GM19467 (cell line): ENCODE results near the gene BTG1.

ENCODE experiments used
- ATAC-seq: cut with Tn5 transposase; IDR thresholded peaks from one replicate; pipeline ENCODE4 v1.9.1; 2021; ENCODE audit warnings: mild to moderate bottlenecking, moderate library complexity; ENCODE audit not compliant: unreplicated experiment

BTG1 gene

DNA sequence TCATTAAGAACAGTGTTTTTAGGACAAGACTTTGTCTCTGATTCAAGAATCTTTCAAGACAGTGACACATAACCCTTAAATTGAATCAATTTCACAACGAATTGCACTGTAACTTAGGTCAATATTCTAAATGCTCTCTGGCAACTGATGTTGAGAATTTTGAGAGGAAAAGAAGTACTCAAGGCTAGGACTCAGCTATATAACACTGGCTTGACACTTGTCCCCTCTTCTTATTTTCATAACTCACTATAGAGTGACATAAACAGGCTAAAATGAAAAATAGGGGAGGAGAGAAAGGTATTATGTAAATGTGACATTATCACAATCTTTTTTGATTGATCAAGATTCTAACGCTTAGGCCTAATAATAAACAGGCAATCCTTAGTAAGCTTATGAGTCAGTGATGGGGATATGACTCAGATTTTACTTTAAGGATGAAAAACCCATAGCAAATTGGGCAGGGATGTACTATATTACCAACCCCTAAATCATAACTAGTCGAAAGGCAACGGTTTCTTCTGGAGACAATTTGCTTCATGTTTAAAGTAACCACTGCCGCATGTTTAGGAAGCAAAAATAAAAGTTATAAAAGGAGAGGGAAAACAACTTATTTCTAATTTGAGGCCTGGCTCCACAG lies 10.9 kb downstream of the BTG1 start:
- no peak for ATAC-seq

DNA sequence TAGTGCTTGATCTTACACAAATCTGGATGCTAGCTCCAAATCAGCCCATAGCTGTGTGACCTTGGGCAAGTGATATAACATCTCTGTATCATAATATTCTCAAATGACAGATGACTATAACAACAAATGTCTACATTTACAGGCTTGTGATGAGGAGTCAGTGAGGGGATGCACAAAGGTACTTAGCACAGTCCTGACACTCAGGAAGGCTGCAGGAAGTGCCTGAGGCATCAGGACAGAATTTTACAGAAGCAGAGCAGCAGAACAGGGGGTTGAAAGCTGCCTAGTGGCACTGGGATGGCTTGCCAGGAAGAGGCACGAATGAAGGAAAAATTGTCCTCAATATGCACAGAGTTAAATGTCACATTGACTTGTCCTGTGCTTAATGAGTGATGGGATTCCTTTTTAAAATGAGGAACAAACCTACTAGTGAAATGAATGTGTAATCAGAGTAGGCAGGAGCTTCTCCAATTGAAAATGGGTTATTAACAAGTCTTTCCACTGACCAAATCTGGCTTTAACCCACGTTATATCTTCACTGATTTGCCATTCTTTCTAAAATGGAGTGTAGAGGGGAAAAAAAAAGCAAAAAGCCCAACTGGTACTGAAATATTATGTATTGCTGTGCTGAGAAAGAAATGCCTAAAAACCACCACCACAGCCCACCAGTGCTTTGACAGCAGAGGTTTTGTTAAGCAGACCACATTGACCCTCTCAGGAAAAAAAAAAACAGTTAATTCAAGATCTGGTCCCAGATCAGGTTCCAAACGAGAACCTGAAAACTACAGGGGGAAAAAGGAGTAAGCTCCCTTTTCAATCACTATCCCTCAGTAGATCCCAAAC lies 11.6 kb downstream of the BTG1 start:
- no peak for ATAC-seq

DNA sequence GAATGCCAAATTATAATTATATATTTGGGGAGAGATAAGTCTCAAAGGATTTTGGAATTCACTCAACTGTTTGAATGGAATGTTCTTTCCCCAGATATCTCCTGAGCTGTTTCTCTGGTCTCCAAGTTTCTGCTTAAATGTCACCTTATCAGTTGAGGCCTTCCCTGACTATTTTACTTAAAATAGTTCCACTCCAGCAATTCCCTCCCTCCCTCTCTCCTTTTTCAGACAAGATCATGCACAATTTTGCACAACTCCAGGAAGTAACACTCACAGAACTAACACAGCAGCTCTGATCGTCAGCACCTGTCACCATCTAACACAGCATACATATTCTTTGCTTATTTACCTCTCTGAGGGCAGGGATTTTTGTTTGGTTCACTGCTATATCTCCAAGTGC lies 12.5 kb downstream of the BTG1 start:
- no peak for ATAC-seq

DNA sequence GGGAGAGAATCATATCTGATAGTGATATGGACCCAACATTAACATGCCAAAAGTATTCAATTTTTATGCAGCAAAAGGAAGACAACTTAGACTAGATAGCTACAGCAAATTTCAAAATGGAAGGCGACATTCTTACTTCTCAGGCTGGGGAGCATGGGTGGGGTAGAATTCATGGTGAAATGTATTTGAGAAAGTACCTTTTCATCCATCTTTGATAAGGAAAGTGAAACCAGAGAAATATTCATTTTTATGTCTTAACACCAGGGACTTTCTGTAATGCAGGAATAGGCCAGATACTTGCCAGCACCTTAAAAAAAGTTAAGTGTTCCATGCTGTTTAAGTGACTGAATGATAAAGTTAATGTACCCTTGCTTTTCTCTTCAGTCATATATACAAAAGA lies 13.4 kb downstream of the BTG1 start:
- no peak for ATAC-seq

DNA sequence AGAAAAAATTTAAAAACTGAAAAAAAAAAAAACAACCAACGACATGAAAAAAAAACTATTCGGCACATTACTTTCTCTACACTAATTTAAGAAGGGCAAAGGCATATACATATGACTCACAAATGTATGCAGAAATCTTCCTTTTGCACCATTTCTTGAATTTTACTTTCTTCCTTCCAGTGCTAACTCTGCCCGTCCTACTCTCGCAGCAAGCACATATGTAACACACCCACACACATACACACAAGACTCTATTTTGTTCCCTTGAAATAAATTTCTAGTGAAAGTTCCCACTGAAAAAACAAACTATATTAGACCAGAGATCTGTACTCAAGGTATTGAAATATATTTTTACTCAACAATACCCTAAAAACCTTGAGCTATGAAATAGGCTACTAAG lies 14.6 kb downstream of the BTG1 start:
- no peak for ATAC-seq

DNA sequence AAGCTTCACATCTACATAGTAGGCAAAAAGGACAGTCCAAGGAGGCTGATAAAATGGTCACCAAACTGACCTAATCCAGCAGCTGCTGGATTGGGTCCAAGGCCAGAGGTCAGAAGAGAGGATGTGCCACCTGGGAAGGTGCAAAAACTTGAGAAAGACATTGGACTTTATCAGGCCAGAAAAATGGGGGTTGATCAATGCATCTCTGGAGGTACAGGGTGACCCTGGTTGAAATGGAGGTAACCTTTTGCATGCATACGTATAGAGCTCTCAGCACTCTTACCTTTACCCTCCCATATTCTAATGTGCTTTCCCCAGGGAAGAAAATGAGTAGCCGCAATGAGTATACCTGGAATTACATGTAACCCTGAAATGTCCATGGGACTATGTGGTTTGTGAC lies 16.0 kb downstream of the BTG1 start:
- no peak for ATAC-seq

DNA sequence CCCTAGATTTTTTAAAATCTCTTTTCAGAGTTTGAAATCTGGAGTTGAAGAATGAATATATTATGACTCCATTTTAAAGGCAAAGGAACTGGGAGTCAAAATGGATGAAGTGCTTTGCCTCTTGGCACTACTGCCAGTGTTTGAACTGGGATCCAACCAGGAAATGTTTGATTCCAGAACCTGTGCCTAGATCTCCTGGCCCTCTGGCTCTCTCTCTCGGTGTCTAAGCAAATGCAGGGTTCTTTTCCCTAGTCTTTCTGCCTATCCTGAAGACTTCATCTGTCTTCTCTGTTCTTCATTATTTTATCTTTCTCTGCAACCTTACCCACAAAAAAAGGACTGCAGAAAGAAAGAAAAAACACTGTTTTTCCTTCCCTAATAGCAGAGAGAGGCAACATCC lies 17.0 kb downstream of the BTG1 start:
- no peak for ATAC-seq

DNA sequence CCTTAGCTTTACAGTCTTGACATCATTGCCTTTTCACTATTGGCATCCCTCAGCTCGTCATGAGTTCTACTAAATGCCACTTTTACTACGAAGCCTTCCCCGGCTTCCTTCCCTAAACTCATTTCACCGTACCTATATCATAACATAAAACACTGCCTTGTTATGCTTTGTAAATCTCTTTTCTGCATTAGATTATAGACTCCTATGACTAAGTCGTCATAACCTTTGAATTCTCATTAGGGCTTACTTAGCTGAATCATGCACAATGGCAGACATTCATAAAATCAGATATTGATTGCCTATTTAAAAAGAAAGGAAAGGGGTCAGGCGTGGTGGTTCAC lies 21.0 kb downstream of the BTG1 start:
- no peak for ATAC-seq

DNA sequence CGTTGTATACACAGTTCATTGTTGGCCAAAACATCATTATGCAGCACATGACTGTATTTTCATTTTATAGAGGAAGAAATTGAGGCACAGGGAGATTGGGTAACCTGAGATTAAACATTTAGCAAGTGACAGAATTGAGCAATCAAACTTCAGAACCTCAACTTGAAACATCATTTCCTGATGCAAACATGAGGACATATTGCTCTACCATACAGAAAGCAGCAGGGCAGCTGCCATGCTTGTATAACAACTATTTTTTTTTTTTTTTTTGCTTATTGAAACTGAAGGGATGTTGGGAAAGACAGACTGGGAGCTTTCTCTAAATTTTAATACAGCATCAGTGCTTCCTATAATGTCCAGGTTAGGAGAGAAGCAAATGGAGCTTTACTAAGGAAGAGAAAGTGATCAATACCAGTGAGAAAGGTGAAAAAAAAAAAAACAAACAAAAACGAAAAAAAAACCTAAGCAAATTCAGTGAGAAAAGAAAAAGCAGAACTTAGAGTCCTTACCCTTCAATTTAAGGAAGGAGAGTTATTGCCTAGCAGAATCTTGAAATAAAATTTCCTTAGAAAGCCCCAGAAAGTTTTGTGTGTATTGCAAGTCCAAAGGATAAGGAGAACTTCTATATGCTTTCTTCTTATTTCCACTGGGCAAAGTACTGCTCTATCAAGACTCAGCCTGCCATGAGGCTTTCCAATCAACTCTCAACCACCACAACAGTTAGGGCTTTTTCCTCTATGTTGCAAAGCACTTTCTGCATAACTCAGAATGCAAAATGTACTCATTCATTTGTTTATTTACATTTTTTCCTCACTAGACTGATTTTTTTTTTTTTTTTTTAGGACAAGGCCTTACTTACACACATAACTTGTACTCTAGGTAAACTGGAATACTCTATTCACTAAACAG lies 21.6 kb downstream of the BTG1 start:
- ATAC-seq, result no peak

DNA sequence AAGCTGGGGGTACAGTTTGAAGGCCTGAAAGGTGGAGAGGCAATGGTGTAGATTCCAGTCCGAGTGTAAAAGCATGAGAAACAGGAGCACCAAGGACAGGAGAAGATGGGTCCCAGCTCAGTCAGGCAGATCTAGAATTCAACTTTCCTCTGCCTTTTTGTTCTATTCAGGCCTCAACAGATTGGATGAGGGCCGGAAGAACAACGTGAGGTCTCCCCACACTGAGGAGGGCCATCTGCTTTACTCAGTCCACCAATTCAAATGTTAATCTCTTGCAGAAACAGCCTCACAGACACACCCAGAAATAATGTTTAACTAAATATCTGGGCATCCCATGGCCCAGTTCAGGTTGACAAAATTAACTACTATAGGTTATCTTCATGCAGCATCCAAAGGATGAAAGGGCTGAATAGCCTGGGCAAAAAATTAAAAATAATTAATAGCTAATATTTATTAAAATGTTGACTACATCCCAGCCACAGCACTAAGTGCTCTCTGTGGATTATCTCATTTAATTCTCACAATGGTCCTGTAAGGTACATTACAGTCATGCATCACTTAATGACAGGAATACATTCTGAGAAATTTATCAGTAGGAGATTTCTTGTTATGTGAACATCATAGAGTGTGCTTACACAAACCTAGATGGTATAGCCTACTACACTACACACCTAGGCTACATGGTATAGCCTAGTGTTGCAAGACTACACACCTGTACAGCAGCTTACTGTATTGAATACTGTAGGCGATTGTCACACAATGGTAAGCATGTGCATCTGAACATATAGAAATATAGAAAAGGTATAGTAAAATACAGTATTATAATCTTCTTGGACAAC lies 22.5 kb downstream of the BTG1 start:
- no peak for ATAC-seq

DNA sequence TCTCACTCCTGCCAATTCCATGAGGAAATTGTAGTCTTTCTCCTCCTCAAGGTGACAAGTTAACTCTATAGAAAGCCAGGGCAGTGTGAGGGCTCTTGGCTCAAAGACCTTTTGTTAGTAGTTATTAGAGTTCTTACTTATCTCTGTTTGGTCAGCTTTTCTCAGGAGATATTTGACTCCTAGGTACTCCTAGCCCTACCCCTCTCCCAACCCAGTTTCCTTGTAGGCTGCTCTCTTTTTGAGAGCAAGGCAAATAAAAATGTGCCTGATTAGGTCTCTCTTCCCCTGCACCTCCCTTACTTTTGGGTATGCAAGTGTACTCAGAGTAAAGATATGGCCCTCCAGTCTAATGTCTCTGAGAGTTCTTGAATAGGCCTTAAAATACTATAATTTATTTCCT lies 23.8 kb downstream of the BTG1 start:
- no peak for ATAC-seq

DNA sequence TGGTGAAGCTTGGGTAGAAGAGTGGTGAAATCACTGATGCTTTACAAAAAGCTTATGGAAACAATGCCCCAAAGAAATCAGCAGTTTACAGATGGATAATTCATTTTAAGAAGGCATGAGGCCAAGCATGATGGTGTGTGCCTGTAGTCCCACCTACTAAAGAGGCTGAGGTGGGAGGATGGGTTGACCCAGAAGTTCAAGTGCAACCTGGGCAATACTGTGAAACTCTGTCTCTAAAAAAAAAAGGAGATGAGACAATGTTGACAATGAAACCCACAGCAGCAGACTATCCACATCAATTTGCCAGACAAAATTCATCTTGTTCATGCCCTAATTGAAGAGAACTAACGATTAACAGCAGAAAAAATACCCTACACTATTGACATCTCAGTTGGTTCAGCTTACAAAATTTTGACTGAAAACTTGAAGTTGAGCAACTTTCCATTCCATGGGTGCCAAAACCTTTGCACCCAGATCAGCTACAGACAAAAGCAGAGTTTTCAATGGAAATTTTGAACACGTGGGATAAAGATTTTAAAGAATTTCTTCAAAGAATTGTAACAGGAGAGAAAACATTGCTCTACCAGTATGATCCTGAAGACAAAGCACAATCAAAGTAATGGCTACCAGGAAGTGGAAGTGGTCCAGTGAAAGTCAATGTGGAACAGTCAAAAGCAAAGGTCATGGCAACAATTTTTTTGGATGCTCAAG lies 26.7 kb downstream of the BTG1 start:
- no peak for ATAC-seq

DNA sequence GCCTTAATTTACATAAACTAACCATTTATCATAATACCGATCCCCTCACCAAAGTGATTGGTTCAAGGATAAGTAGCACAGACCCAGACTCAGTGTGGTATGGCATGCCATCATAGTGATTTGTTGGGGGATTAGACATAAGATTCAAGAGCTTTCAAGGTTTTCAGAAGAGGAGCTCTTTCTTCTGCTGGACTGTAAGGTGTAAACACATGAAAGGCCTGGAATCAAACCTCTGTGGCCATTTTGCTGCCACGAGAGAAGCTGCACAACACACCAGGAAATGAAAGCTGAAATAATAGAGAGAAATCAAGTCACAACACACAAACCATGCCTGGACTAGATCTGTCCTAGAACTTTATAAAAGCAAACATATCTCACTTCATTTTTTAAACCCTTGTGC lies 30.8 kb downstream of the BTG1 start:
- no peak for ATAC-seq

DNA sequence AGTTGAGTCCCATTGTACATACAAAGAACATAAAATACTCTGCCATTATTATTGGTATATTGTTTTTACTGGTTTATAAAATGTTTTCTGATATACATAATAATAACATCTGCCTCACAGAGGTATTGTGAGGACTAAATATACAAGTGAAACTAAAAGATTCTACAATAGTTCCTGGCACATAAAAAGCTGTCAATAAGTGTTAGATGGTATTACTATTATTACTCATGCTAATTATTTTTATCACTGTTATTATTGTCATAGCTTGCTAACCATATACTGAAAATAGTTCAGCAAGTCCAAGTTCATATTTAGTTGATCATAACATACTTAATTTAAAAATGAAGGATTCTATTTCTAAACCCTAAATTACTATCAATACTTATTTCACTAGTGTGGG lies 34.4 kb downstream of the BTG1 start:
- no peak for ATAC-seq

DNA sequence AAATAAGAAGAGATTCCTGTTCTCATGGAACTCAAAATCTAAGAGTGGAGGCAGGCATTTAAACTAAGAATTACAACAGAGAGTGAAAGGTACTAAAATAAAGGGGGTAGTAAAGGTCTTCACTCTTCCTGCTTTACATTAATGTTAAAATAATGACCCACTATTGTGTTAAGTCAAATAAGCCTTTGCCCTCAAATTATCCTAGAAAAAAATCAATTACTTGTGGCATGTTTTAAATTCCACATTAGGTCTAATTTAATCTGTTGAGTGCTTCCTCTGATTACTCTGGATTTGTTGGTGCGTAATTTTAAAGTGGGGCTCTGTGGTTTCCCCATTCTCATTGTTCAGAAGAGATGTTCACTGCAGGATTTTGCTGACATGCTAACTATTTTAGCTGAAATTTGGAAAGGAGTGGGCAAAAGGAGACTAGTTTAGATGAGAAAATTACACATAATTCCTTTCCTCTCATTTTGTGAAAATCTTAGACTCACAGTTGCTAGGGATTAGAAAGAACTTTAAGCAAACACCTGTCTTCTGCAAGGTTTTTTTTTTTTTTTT lies 35.5 kb downstream of the BTG1 start:
- ATAC-seq, result no peak

DNA sequence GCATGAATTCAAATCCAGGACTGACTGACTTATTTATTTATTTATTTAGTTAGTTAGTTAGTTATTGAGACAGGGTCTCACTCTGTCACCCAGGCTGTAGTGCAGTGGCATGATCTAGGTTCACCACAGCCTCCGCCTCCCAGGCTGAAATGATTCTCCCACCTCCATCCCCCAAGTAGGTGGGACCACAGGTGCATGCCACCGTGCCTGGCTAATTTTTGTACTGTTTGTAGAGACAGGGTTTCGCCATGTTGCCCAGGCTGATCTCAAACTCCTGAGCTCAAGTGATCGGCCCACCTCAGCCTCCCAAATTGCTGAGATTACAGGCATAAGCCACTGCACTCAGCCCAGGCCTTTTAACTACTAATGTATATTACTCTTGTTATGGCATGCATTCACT lies 36.0 kb downstream of the BTG1 start:
- no peak for ATAC-seq

DNA sequence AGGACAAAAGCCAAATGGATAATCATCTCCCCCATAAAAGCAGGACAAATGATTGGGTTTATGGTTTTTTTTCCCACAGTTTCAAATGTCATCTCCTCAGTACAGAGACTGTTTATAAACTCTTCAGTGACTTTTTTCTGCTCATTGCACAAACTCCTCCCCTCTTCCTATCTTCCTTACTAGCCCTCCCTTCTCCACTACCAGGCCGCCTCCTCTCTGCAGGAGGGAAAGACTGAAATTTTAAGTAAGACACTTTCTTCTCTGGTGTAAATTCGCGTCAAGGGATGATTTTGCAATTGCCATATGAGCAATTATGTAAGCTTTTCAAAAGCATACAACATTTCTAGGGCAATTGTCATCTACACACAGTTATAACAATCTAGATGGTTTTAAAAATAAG lies 37.0 kb downstream of the BTG1 start:
- no peak for ATAC-seq

DNA sequence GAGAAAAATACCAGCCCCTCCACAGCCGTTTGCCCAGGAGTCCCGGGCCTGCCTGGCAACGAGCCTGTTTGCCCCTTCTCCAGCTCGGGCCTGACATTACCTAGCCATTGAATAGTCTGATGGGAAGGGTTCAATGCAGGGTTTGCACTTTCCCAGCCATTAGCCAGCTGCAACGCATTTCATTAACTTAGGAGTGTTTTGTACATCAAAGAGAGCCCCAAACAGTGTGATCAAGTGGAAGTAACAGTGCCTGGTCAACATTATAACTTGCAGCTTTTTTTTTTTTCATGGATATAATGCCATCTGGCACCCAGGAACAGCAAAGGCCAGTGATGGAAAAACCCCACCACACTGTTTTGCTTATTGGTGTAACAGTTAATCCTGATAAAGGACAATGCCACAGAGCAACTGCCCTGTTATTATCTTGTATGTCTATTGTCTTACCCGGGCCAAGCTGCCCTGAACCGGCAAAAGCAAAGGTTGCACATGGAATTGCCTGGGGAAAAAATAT lies 38.0 kb downstream of the BTG1 start:
- no peak for ATAC-seq

DNA sequence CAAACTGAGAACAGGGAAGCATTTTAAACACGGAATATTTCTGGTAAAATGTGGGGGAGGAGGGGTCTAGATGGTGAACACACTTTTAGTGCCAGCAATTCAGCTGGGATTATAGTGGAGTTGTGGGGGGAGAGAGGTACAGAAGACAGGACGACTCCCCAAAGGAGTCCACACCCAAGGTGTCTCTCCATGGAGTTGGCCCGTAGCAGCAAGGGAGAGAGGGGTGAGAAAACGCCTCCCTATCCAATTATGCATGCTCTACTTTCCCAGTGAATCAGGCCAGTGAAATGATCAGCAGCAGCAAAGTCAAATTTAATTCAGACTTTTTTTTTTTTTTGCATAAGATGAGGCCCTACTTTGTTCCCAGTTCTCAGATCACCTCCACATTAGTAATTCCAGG lies 38.6 kb downstream of the BTG1 start:
- no peak for ATAC-seq

DNA sequence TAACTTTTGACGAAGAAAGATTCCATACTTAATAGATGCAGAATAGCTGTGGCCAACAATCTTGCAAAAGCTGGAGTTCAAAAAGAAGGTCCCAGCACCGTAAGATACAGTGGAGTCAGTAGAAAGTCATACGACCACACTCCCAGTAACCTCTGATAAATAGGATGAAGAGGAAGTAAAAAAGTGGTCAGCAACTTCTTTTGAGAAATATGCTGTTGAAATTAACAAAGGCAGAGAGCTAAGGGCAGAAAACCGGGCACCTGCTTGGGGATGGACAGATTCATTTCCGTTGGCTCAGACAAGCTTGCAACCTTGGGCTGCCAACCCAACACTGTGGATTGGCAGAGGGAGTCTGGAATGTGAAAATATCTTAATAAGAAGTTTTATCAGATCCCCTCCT lies 40.0 kb downstream of the BTG1 start:
- no peak for ATAC-seq
